ENCODE measurements around the gene AURKAIP1.

GRCh38 chr1:1337793-1338147 is 37.2 kb downstream of the AURKAIP1 start:
- no peak for TF ChIP-seq EZH2 (IDR thresholded peaks at IDR 0.05; ENCODE audit: insufficient read depth, poor library complexity, severe bottlenecking)
- no peak for TF ChIP-seq EZH2phosphoT487 (IDR thresholded peaks at IDR 0.05; ENCODE audit: insufficient read depth, low read depth)

Measured in GM23248 (cell line).